ENCODE data around the gene UGT1A8. TPM values are rescaled to one million over a fixed set of nuclear protein-coding genes. Genes with fewer than 3 reads are reported as not detected.

The UGT1A8 gene
- total RNA-seq, 4 donors from 2014 or later, result not detected

DNA sequence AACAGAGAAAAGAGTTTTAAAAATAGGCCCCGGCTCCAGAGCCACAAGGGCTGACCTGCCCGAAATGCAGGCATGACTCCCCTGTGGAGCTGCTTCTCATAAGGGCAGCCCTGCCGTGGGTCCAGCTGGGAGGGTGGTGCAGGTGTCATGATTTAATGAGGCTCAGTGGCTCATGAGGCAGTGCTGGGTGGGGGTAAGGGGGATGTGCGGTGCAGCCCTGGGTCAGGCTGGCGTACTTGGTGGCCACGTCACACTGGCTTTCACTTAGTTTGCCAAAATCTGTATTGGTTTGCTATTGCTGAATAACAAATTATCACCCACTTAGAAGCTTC, 203.3 kb downstream of the UGT1A8 start:
- H3K36me3 ChIP-seq, result no peaks in the 10 kb centered on the region
- no peak overlapping the region for H3K4me3 ChIP-seq
- no peaks in the 10 kb centered on the region for H3K9me3 ChIP-seq
- 83% methylated on average over 1 of the region's 6 CpGs for WGBS
- DNase-seq (ENCODE audit: extremely low spot score), result no peak
- intact Hi-C loops (cut with DNase I), result no loop called here
- peaks cover 0 to 5% (median 0%) of the 10 kb centered on the region in 4 donors for H3K27me3 ChIP-seq
- H3K27ac ChIP-seq (replicated peaks in 1 of 4), result no peak overlapping the region
- no peak for TF ChIP-seq POLR2AphosphoS5 (IDR thresholded peaks at IDR 0.05)
- TF ChIP-seq EP300 (IDR thresholded peaks at IDR 0.05), result no peak
- TF ChIP-seq POLR2A (IDR thresholded peaks at IDR 0.05; ENCODE audit: low read depth), result no peak
- TF ChIP-seq, protein P1, sequence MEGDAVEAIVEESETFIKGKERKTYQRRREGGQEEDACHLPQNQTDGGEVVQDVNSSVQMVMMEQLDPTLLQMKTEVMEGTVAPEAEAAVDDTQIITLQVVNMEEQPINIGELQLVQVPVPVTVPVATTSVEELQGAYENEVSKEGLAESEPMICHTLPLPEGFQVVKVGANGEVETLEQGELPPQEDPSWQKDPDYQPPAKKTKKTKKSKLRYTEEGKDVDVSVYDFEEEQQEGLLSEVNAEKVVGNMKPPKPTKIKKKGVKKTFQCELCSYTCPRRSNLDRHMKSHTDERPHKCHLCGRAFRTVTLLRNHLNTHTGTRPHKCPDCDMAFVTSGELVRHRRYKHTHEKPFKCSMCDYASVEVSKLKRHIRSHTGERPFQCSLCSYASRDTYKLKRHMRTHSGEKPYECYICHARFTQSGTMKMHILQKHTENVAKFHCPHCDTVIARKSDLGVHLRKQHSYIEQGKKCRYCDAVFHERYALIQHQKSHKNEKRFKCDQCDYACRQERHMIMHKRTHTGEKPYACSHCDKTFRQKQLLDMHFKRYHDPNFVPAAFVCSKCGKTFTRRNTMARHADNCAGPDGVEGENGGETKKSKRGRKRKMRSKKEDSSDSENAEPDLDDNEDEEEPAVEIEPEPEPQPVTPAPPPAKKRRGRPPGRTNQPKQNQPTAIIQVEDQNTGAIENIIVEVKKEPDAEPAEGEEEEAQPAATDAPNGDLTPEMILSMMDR (IDR thresholded peaks at IDR 0.05), result no peak
- no peaks in the 10 kb centered on the region for H3K4me1 ChIP-seq

DNA sequence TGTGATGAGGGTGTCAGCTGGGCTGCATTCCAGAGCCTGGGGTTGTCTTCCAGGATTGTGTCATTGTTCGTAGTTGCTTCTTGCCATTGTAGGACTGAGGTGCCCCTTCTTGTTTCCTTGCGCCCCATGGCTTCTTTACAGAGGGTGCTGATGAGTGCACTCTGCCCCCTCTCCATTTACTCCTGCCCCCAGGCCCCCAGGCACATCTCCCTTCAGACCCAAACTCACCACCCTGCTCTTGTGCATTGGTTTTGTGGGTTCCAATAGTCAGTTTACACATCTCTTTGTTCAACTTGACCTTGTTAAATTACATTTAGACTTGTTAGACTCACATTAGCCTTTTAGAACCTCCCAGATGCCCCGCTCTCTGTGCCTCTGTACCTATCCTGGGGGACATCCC, 203.8 kb downstream of the UGT1A8 start:
- H3K4me1 ChIP-seq, result no peaks in the 10 kb centered on the region
- H3K36me3 ChIP-seq, result no peaks in the 10 kb centered on the region
- H3K27me3 ChIP-seq, result peaks cover 0 to 5% (median 0%) of the 10 kb centered on the region in 4 donors
- no peak overlapping the region for H3K27ac ChIP-seq (replicated peaks in 1 of 4)
- DNase-seq (ENCODE audit: extremely low spot score), result no peak
- intact Hi-C loops (cut with DNase I), result no loop called here
- no peak overlapping the region for H3K4me3 ChIP-seq
- no peaks in the 10 kb centered on the region for H3K9me3 ChIP-seq
- 92% methylated on average over 3 of the region's 3 CpGs for WGBS
- no peak for TF ChIP-seq POLR2A (IDR thresholded peaks at IDR 0.05; ENCODE audit: low read depth)
- no peak for TF ChIP-seq POLR2AphosphoS5 (IDR thresholded peaks at IDR 0.05)
- TF ChIP-seq, protein P1 (IDR thresholded peaks at IDR 0.05), result no peak
- TF ChIP-seq EP300 (IDR thresholded peaks at IDR 0.05), result no peak

DNA sequence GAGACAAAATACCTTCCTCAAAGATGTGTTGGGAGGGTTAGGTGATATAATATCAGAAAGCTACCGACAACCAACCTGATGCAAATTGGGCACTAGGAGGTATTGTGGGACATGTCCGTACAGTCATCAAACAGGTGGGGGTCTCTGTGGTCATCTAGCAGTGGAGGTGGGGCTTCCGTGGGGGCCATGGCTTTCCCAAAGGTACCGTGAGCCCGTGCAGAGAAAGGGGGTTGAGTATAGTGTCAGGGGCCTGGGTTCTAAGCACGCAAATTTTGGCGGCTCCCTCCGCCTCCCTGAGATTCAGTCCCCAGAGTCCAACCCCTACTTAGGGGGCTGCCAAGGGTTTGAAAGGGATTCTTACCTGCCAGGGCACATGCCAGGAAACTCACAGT, 204.3 kb downstream of the UGT1A8 start:
- TF ChIP-seq POLR2AphosphoS5 (IDR thresholded peaks at IDR 0.05) (no peak), POLR2A (IDR thresholded peaks at IDR 0.05; ENCODE audit: low read depth) (no peak), EP300 (IDR thresholded peaks at IDR 0.05) (no peak)
- TF ChIP-seq, protein P1 (IDR thresholded peaks at IDR 0.05), result no peak
- intact Hi-C loops (cut with DNase I), result no loop called here
- DNase-seq (ENCODE audit: extremely low spot score), result no peak
- no CpG with 5 or more reads among the region's 8 CpGs for WGBS
- no peaks in the 10 kb centered on the region for H3K4me1 ChIP-seq
- no peak overlapping the region for H3K4me3 ChIP-seq
- no peaks in the 10 kb centered on the region for H3K36me3 ChIP-seq
- peaks cover 0 to 5% (median 0%) of the 10 kb centered on the region in 4 donors for H3K27me3 ChIP-seq
- no peak overlapping the region for H3K27ac ChIP-seq (replicated peaks in 1 of 4)
- no peaks in the 10 kb centered on the region for H3K9me3 ChIP-seq

DNA sequence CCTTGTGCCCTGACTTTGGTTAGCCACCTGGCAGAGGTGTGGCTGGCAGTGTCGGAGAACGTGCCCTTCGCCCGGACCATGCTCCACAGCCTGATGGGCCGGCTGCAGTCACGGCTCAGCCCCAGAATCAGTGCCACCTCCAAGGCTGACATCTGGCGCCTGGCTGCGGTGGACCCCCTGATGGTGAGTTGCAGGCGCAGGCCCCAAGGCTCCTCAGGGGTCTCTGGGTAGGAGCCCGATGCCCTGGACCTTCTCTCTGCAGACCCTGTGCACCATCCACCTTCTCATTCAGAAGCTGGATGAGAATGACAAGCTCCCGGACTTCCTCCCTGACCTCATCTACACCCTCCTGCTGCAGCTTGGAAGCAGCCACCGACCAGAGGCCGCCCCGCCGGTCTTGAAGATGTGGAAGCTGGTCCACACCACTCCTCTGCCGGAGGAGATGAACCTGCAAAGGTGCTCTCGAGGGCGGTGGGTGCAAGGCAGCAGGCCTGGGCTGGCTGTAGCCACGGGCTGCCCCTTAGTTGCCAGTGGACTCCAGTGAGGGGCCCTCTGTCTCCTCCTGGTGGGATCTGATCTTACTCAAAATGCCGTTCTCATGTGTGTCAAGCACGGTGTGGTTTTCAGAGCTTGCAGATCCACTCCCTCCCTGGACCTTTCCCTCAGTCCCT, 204.8 kb downstream of the UGT1A8 start:
- no peaks in the 10 kb centered on the region for H3K36me3 ChIP-seq
- H3K4me1 ChIP-seq, result no peaks in the 10 kb centered on the region
- WGBS, result 85% methylated on average over 14 of the region's 21 CpGs
- H3K27me3 ChIP-seq, result peaks cover 0 to 5% (median 0%) of the 10 kb centered on the region in 4 donors
- H3K9me3 ChIP-seq, result no peaks in the 10 kb centered on the region
- H3K4me3 ChIP-seq, result no peak overlapping the region
- TF ChIP-seq EP300 (IDR thresholded peaks at IDR 0.05) (no peak), POLR2AphosphoS5 (IDR thresholded peaks at IDR 0.05) (no peak), POLR2A (IDR thresholded peaks at IDR 0.05; ENCODE audit: low read depth) (no peak)
- TF ChIP-seq, protein P1 (IDR thresholded peaks at IDR 0.05), result no peak
- no peak for DNase-seq (ENCODE audit: extremely low spot score)
- no peak overlapping the region for H3K27ac ChIP-seq (replicated peaks in 1 of 4)
- intact Hi-C loops (cut with DNase I), result no loop called here

Other genes with a start within 250 kb of the UGT1A8 start
- 10 to 100 TPM; 12.3 to 23.3 (median 20.1) TPM for gene USP40, start 50.9 kb upstream of the UGT1A8 start, total RNA-seq
- gene UGT1A10, start 18.8 kb downstream of the UGT1A8 start, total RNA-seq, result not detected
- gene UGT1A9, start 54.3 kb downstream of the UGT1A8 start, total RNA-seq, result not detected
- gene UGT1A7, start 64.3 kb downstream of the UGT1A8 start, total RNA-seq, result under 1 TPM in 1 of 4 donors, not detected in 3; 0.42 TPM
- gene UGT1A6, start 75.3 kb downstream of the UGT1A8 start, total RNA-seq, result not detected
- gene UGT1A5, start 95.3 kb downstream of the UGT1A8 start, total RNA-seq, result not detected
- not detected for gene UGT1A4, start 101.1 kb downstream of the UGT1A8 start, total RNA-seq
- not detected for gene UGT1A3, start 111.4 kb downstream of the UGT1A8 start, total RNA-seq
- not detected for gene UGT1A1, start 142.6 kb downstream of the UGT1A8 start, total RNA-seq
- not detected for gene MROH2A, start 160.7 kb downstream of the UGT1A8 start, total RNA-seq
- gene HJURP, start 236.9 kb downstream of the UGT1A8 start, total RNA-seq, result under 1 TPM in 3 of 4 donors, not detected in 1; under 0.01 to 0.23 (median 0.19) TPM

Measured in esophagus muscularis mucosa (tissue), 4 donors.